Adrenal gland (tissue), 12 donors: ENCODE measurements around the gene REEP5. TPM values are rescaled to one million over a fixed set of nuclear protein-coding genes. Genes with fewer than 3 reads are reported as not detected.

Experiments used
- DNase-seq, 7 donors: peaks; one replicate each; pipeline ENCODE4 v3.0.0-alpha.2; 2019 to 2020
- H3K27ac ChIP-seq, 5 donors: fragments of 200-600 bp; sonication (generic) in 4 of 5; 1 replicate in 3 of 5; 2 replicates in 2 of 5; pipeline versions ENCODE4 v1.5.1 to v1.8.0; 2016 to 2020; ENCODE audit warnings: mild to moderate bottlenecking in 1 of 5
- H3K27me3 ChIP-seq: fragments of 200-600 bp; 2 replicates; pipeline ENCODE4 v1.8.0; 2021
- H3K36me3 ChIP-seq, 2 donors: fragments of 200-600 bp; replicated peaks in 1 of 2; 1 replicate in 1 of 2; 2 replicates in 1 of 2; pipeline versions ENCODE4 v1.5.1 to v1.8.0; 2018 to 2022
- H3K4me1 ChIP-seq, 2 donors: fragments of 200-600 bp; replicated peaks in 1 of 2; 1 replicate in 1 of 2; 2 replicates in 1 of 2; pipeline versions ENCODE4 v1.5.1 to v1.8.0; 2018 to 2021
- H3K4me3 ChIP-seq, 4 donors: fragments of 200-600 bp; sonication (generic) in 3 of 4; one replicate each; pipeline ENCODE4 v1.5.1; 2016 to 2018
- H3K9me3 ChIP-seq, 3 donors: fragments of 200-600 bp; sonication (generic) in 1 of 3; replicated peaks in 1 of 3; 1 replicate in 2 of 3; 2 replicates in 1 of 3; pipeline versions ENCODE4 v1.5.1 to v1.8.0; 2016 to 2021
- POLR2A ChIP-seq, 2 donors: fragments of 450-650 bp; IDR thresholded peaks; one replicate each; pipeline ENCODE4 v1.6.1; 2017; ENCODE audit warnings: antibody characterized with exemption in 2 of 2, mild to moderate bottlenecking in 2 of 2, moderate library complexity in 1 of 2
- WGBS, 4 donors: extraction: QIAGEN DNeasy Blood & Tissue Kit in 2 of 4; methylation state at CpG; one replicate each; pipeline versions ENCODE4 v1.1.5 to v1.1.7; 2013 to 2017; 5-methylcytosine and 5-hydroxymethylcytosine counted together
- intact Hi-C, 2 donors: fragments of 100-400 bp; cut with DNase I; formaldehyde crosslinking; loops; one replicate each; pipeline versions ENCODE4 v1.14.1 to v1.15.0; 2022 to 2023
- polyA plus RNA-seq, 3 donors: library from polyadenylated mRNA; stranded (reverse); fragments of 200-250 nt in 2 of 3; fragments of 350-450 nt in 1 of 3; fragmentation: Illumina TruSeq in 1 of 3; extraction: RNeasy Lipid Tissue Mini Kit (QIAGEN cat#74804) in 1 of 3; gene quantifications; one replicate each; pipeline ENCODE4 v1.2.3, GENCODE V29; 2013 to 2014
- total RNA-seq, 9 donors: library from RNA; depleted of rRNA in 4 of 9; stranded (reverse); fragments of >200 nt in 4 of 9; fragments of 120-200 nt in 1 of 9; fragmentation: NEBNext Ultra II Directional in 1 of 9; extraction: Animal tissue kit (Norgen Biotek cat#: 25700) in 1 of 9; gene quantifications; one replicate each; pipeline versions ENCODE4 v1.1.0 to v1.2.4, GENCODE V29; 2013 to 2023
- TF ChIP-seq, protein P1 (sequence below), 6 experiments: fragments of 450-650 bp in 4 of 6; fragments of 200-600 bp in 2 of 6; sonication (generic) in 1 of 6; IDR thresholded peaks; 1 replicate in 5 of 6; 2 replicates in 1 of 6; pipeline versions ENCODE4 v1.5.1 to v1.8.0; 2016 to 2021; ENCODE audit warnings: antibody characterized with exemption in 6 of 6, mild to moderate bottlenecking in 2 of 6, moderate library complexity in 1 of 6
- donor health status: healthy with polysubstance abuse.
- donor health status: Bipolar disorder and iron deficiency.
- donor health status: DM: yes; HTN: yes; CAD: no.
- donor health status: DM: no; HTN: no; CAD: no.
- donor health status: DM: no; HTN: no; CAD: no.
- donor health status: DM: yes; HTN: yes; CAD: no.

Gene REEP5
- total and polyA plus RNA-seq, 12 donors = 73.8 to 198 (median 148) TPM

DNA sequence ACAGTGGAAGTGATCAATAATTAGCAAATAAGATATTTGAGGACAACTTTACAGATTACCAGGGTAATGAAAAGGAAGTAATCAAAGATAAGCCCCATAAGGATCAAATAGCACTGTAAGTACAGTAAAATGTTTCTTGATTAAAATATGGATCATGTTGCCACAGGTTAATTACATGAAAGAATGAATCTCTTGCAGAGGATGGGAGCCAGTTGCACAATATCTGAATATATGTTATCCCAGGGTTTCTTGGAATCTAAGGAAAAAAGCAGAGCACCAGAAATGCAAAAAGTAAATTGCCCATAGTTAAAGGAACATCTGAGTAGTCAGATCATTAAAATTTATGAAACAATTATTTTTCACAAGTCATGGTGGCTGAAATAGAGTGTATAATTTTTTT, 74.7 kb downstream of the REEP5 start:
- Histone ChIP-seq H3K27ac (peak overlapping the region in 1 of 5 donors; percentile 10), H3K27me3 (no peaks in the 10 kb centered on the region), H3K9me3 (no peaks in the 10 kb centered on the region), H3K4me1 (peaks cover 0 to 4% of the 10 kb centered on the region in 2 donors), H3K4me3 (no peak overlapping the region), H3K36me3 (no peaks in the 10 kb centered on the region)
- intact Hi-C loops = no loop called here
- no peak for DNase-seq
- TF ChIP-seq POLR2A (IDR thresholded peaks at IDR 0.05) = no peak
- TF ChIP-seq, protein P1, sequence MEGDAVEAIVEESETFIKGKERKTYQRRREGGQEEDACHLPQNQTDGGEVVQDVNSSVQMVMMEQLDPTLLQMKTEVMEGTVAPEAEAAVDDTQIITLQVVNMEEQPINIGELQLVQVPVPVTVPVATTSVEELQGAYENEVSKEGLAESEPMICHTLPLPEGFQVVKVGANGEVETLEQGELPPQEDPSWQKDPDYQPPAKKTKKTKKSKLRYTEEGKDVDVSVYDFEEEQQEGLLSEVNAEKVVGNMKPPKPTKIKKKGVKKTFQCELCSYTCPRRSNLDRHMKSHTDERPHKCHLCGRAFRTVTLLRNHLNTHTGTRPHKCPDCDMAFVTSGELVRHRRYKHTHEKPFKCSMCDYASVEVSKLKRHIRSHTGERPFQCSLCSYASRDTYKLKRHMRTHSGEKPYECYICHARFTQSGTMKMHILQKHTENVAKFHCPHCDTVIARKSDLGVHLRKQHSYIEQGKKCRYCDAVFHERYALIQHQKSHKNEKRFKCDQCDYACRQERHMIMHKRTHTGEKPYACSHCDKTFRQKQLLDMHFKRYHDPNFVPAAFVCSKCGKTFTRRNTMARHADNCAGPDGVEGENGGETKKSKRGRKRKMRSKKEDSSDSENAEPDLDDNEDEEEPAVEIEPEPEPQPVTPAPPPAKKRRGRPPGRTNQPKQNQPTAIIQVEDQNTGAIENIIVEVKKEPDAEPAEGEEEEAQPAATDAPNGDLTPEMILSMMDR (IDR thresholded peaks at IDR 0.05) = no peak

DNA sequence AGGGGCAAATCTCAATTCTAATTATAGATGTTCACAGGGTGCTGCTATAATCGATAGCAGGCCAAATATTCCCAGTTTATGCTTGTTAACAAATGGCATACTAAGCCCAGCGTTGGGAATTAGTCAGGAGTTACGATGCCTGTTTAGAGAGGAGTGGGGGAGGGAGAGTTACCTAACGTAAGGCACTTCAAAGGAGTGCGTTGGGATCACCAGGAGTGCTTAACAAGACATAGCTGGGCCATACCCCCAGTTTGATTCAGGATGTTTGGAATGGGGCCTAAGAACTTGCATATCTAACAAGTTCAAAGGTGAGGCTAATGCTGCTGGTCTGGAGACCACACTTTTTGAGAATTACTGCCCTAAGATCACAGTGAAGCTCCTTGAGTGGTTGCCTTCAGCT, 75.5 kb downstream of the REEP5 start:
- Histone ChIP-seq H3K27ac (peak overlapping the region in 1 of 5 donors; percentile 13), H3K4me3 (no peak overlapping the region), H3K4me1 (peaks cover 0 to 4% of the 10 kb centered on the region in 2 donors), H3K9me3 (no peaks in the 10 kb centered on the region), H3K36me3 (no peaks in the 10 kb centered on the region), H3K27me3 (no peaks in the 10 kb centered on the region)
- TF ChIP-seq POLR2A (IDR thresholded peaks at IDR 0.05) = no peak
- TF ChIP-seq, protein P1 (IDR thresholded peaks at IDR 0.05) = no peak
- intact Hi-C loops = no loop called here
- DNase-seq = no peak
- 87 to 93% (median 90%) methylated on average over 5 of the region's 5 CpGs for WGBS, 4 donors

DNA sequence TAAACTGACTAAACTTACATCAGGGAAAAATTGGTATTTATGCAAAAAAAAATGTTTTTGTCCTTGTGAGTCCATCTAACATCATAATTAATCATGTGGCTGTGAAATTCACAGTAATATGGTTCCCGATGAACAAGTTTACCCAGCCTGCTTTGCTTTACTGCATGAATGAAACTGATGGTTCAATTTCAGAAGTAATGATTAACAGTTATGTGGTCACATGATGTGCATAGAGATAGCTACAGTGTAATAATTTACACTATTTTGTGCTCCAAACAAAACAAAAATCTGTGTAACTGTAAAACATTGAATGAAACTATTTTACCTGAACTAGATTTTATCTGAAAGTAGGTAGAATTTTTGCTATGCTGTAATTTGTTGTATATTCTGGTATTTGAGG, 77.5 kb downstream of the REEP5 start:
- no peaks in the 10 kb centered on the region for H3K27me3 ChIP-seq
- 36 to 57% (median 47%) methylated on average over 1 of the region's 1 CpG for WGBS, 4 donors
- intact Hi-C loops = no loop called here

DNA sequence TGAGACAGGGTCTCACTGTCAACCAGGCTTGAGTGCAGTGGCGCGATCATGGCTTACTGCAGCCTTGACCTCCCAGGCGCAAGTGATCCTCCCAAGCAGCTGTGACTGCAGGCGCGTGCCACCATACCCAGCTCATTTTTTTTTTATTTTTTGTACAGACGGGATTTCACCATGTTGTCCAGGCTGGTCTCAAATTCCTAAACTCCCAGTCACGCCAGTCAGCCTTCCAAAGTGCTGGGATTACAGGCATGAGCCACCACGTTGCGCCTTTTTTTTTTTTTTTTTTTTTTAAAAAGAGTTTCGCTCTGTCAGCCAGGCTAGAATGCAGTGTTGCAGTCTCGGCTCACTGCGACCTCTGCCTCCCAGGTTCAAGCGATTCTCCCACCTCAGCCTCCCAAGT, 88.1 kb downstream of the REEP5 start:
- no peak overlapping the region for H3K4me3 ChIP-seq
- 96 to 98% (median 97%) methylated on average over 10 to 13 of the region's 13 CpGs for WGBS, 4 donors
- no peak for DNase-seq
- no peaks in the 10 kb centered on the region for H3K27me3 ChIP-seq
- TF ChIP-seq, protein P1 (IDR thresholded peaks at IDR 0.05) = no peak
- H3K36me3 ChIP-seq = peaks cover 0 to 36% of the 10 kb centered on the region in 2 donors
- no peaks in the 10 kb centered on the region for H3K4me1 ChIP-seq
- no peak overlapping the region for H3K27ac ChIP-seq
- intact Hi-C loops = no loop called here
- no peaks in the 10 kb centered on the region for H3K9me3 ChIP-seq

More for the DNA sequence above, 77.5 kb downstream of the REEP5 start:
- TF ChIP-seq POLR2A (IDR thresholded peaks at IDR 0.05) = no peak
- TF ChIP-seq, protein P1 (IDR thresholded peaks at IDR 0.05) = no peak
- DNase-seq = no peak
- peaks cover 0 to 4% of the 10 kb centered on the region in 2 donors for H3K4me1 ChIP-seq
- no peak overlapping the region for H3K27ac ChIP-seq
- H3K36me3 ChIP-seq = no peaks in the 10 kb centered on the region
- no peak overlapping the region for H3K4me3 ChIP-seq
- H3K9me3 ChIP-seq = no peaks in the 10 kb centered on the region
